DOHH2 (cell line): Measurements from ENCODE around the gene OBP2A.

Experiments
- CTCF ChIP-seq: fragments of 200-600 bp; sonication (generic); IDR thresholded peaks from one replicate; pipeline ENCODE4 v1.5.1; 2014; ENCODE audit warnings: antibody characterized with exemption, mild to moderate bottlenecking, low read depth, low read length; ENCODE audit not compliant: poor library complexity, severe bottlenecking
- EZH2phosphoT487 ChIP-seq: fragments of 200-600 bp; sonication (generic); IDR thresholded peaks from 2 replicates; pipeline ENCODE4 v1.6.1; 2017; ENCODE audit warnings: borderline replicate concordance, mild to moderate bottlenecking, antibody characterized with exemption, low read length, moderate library complexity, mixed read lengths

DNA sequence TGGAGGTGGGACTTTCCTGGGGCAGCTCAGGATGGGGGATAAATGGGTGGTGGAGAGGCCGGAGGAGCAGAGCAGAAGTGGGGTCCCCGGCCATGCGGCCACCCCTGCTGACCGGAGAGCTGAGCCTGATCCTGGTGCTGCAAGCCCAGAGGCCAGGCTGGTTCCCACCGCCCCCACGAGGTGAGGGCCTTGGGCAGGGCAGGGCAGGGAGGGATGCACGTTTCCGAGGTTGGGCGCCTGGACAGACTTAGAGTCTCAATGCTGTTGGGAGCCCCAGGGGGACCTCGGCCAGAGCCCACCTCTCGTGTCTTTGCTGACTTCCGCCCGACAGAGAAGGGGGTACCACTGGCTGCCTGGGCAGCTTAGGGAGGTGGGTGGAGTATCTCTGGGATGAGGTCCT lies 5.5 kb downstream of the OBP2A start:
- TF ChIP-seq CTCF (no peak), EZH2phosphoT487 (no peak)
